K562 (cell line): Measurements from ENCODE around the gene ZNF541. TPM values are rescaled to one million over a fixed set of nuclear protein-coding genes. Genes with fewer than 3 reads are reported as not detected.
A peak's percentile ranks its signal among the peaks of the same experiment; 100 is the strongest.

Experiments used
- BHLHE40 ChIP-seq: IDR thresholded peaks from 2 replicates; pipeline ENCODE4 v1.6.1; 2011; ENCODE audit warnings: low read length, improper control_type of control experiment
- CCNT2 ChIP-seq: IDR thresholded peaks from 2 replicates; pipeline ENCODE4 v1.6.1; 2011; ENCODE audit warnings: borderline replicate concordance, low read depth, mild to moderate bottlenecking, moderate library complexity, mixed read lengths, low read length; ENCODE audit not compliant: insufficient read length; ENCODE audit errors: extremely low read depth
- HDAC1 ChIP-seq, 2 experiments: fragments of 450-650 bp; IDR thresholded peaks; 2 replicates each; pipeline ENCODE4 v1.6.1; 2016 to 2017; ENCODE audit warnings: inconsistent platforms in 1 of 2, mild to moderate bottlenecking in 1 of 2, moderate library complexity in 1 of 2
- HMG20A ChIP-seq: fragments of 450-650 bp; formaldehyde crosslinking; conservative IDR thresholded peaks from 2 replicates; pipeline ENCODE4 v1.4.0; 2020; ENCODE audit warnings: mild to moderate bottlenecking, mixed read lengths
- NCOA1 ChIP-seq: fragments of 450-650 bp; IDR thresholded peaks from 2 replicates; pipeline ENCODE4 v1.6.1; 2016; ENCODE audit warnings: low read depth
- PPARD ChIP-seq: fragments of 250-450 bp; sonication (Bioruptor Pico); IDR thresholded peaks from 2 replicates; pipeline ENCODE4 v1.8.0; 2022; ENCODE audit warnings: inconsistent platforms, mild to moderate bottlenecking, moderate library complexity
- RBFOX2 ChIP-seq: fragments of 200-400 bp; formaldehyde crosslinking; IDR thresholded peaks from 2 replicates; pipeline ENCODE4 v1.6.1; 2017; ENCODE audit warnings: low read depth, mild to moderate bottlenecking, low read length, moderate library complexity
- REST ChIP-seq, 2 experiments: fragments of 450-650 bp; formaldehyde crosslinking in 1 of 2; IDR thresholded peaks; 2 replicates each; pipeline versions ENCODE4 v1.4.0 to v1.6.1; 2014 to 2020; ENCODE audit warnings: mild to moderate bottlenecking in 2 of 2, borderline replicate concordance in 1 of 2, low read depth in 1 of 2
- SMARCA5 ChIP-seq: fragments of 450-650 bp; IDR thresholded peaks from 2 replicates; pipeline ENCODE4 v1.6.1; 2016
- VEZF1 ChIP-seq: fragments of 200-800 bp; sonication (Bioruptor generic); IDR thresholded peaks from 2 replicates; pipeline ENCODE4 v1.6.1; 2017; ENCODE audit warnings: missing genetic modification characterization, missing compliant biosample characterization
- YY1 ChIP-seq, 3 experiments: IDR thresholded peaks; 2 replicates each; pipeline ENCODE4 v1.6.1; 2011; ENCODE audit warnings: low read length in 2 of 3, mild to moderate bottlenecking in 2 of 3, moderate library complexity in 2 of 3, borderline replicate concordance in 1 of 3, control low read depth in 1 of 3, low read depth in 1 of 3; ENCODE audit not compliant: insufficient read depth in 3 of 3, insufficient replicate concordance in 2 of 3, control insufficient read depth in 1 of 3, insufficient read length in 1 of 3; ENCODE audit errors: extremely low read depth in 1 of 3
- ZNF3 ChIP-seq: fragments of 250-450 bp; sonication (Bioruptor Pico); IDR thresholded peaks from 2 replicates; pipeline ENCODE4 v1.5.0; 2021; ENCODE audit warnings: mild to moderate bottlenecking, moderate library complexity
- polyA plus RNA-seq, 8 experiments: library from polyadenylated mRNA; depleted of rRNA in 4 of 8; stranded (reverse) in 5 of 8; unstranded in 3 of 8; fragments of >200 nt; fragmentation: Nextera tagmentation in 2 of 8; fragmentation: Illumina TruSeq in 1 of 8; extraction: Ambion mirVana in 2 of 8; extraction: Trizol in 1 of 8; gene quantifications; 2 replicates each; pipeline versions ENCODE4 v1.2.1 to v1.2.3, GENCODE V29; 2011 to 2014; ENCODE audit warnings: inconsistent platforms in 1 of 8, missing spikeins in 1 of 8
- total RNA-seq, 7 experiments: library from RNA; depleted of rRNA in 6 of 7; stranded (reverse); fragments of >200 nt in 6 of 7; fragmentation: Illumina TruSeq in 2 of 7; extraction: Trizol in 2 of 7; gene quantifications; 2 replicates each; pipeline versions ENCODE4 v1.2.1 to v1.2.3, GENCODE V29; 2011 to 2021; ENCODE audit warnings: low replicate concordance in 1 of 7
- TF ChIP-seq, protein P1 (sequence below): fragments of 200-800 bp; sonication (Bioruptor generic); IDR thresholded peaks from 2 replicates; pipeline ENCODE4 v1.6.1; 2017; ENCODE audit warnings: missing genetic modification characterization, missing compliant biosample characterization

The ZNF541 gene
- total and polyA plus RNA-seq, 9 of the 15 experiments (the other 6 are each of a cell fraction or from before 2014, with no cell fraction given), result 0.04 to 0.11 (median 0.05) TPM; not detected in 1

- no peak for TF ChIP-seq REST (IDR thresholded peaks at IDR 0.05; ENCODE audit: borderline replicate concordance)
- no peak for TF ChIP-seq REST (CRISPR knock-in tag; IDR thresholded peaks at IDR 0.05; ENCODE audit: low read depth)
- TF ChIP-seq PPARD, result no peak
- no peak for TF ChIP-seq NCOA1
- peak; percentile 71 for TF ChIP-seq CCNT2
- peak in 1 of 2 experiments; percentile 50; a peak in 1 of 4 replicates for TF ChIP-seq HDAC1 (IDR thresholded peaks at IDR 0.05)
- TF ChIP-seq RBFOX2, result peak; percentile 50
- TF ChIP-seq BHLHE40, result 0 out of 2 replicates have a peak, but pooled peaks have one; percentile 6
- peak in 2 of 3 experiments; percentile 49 to 52 for TF ChIP-seq YY1 (IDR thresholded peaks at IDR 0.05; ENCODE audit: borderline replicate concordance in 1 of 3, control insufficient read depth in 1 of 3, extremely low read depth in 1 of 3, insufficient read depth in 3 of 3, insufficient read length in 1 of 3, insufficient replicate concordance in 2 of 3, low read depth in 1 of 3, low read length in 2 of 3)
- no peak for TF ChIP-seq ZNF3
- TF ChIP-seq VEZF1, result peak; percentile 84
- TF ChIP-seq SMARCA5, result no peak
- TF ChIP-seq, protein P1, sequence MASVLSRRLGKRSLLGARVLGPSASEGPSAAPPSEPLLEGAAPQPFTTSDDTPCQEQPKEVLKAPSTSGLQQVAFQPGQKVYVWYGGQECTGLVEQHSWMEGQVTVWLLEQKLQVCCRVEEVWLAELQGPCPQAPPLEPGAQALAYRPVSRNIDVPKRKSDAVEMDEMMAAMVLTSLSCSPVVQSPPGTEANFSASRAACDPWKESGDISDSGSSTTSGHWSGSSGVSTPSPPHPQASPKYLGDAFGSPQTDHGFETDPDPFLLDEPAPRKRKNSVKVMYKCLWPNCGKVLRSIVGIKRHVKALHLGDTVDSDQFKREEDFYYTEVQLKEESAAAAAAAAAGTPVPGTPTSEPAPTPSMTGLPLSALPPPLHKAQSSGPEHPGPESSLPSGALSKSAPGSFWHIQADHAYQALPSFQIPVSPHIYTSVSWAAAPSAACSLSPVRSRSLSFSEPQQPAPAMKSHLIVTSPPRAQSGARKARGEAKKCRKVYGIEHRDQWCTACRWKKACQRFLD (CRISPR knock-in tag), result 0 out of 2 replicates have a peak, but pooled peaks have one; percentile 34
- no peak for TF ChIP-seq HMG20A (CRISPR knock-in tag)
These were observed 36.3 kb upstream of the ZNF541 start, which contains the start of gene BICRA (continued) for GRCh38 chr19:47608969-47609905.
